ENCODE data around the gene POLG.

POLG gene

DNA sequence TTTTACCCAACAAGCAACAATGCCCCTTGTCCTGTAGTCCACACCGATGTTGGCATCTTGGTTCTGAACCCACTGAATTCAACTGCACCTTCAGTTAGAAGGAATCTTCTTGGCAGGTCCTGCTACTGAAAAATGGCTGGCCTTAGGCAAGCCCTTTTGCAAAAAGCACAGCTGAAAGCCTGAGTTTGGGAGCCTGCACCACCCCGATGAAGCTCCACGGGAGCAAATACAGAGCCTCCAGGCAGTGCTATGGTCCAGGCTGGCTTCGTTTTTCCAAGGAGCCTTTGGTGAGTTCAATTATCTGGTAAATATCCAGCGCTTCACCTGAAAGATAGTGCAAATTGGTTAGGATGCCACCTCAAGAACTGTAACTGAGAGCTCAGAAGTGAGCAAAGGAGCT lies 18.1 kb downstream of the POLG start:
- no peak for TF ChIP-seq GATA2 (IDR thresholded peaks at IDR 0.05; ENCODE audit: low read depth, low read length)
- TF ChIP-seq GATA3 (IDR thresholded peaks at IDR 0.05; ENCODE audit: low read depth, low read length), result no peak

GRCh38 chr15:89315375-89315929 lies 19.2 kb downstream of the POLG start:
- TF ChIP-seq GATA2 (IDR thresholded peaks at IDR 0.05; ENCODE audit: low read depth, low read length), result no peak
- TF ChIP-seq GATA3 (IDR thresholded peaks at IDR 0.05; ENCODE audit: low read depth, low read length), result no peak

DNA sequence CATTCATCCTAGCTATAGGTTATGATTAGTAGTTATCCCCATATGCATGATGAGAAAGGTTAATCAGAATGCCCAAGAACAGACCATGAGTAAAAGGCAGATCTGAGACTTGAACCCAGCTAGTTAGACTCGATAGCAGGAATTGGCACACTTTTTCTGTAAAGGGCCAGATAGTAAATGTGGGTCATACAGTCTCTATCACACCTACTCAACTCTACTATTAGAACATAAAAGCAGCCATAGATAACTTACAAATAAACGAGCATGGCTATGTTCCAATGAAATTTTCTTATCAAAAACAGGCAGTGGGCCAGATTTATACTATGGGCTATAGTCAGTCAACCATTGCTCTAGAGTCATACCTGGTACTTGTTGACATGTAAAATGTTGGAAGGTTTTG lies 24.6 kb downstream of the POLG start:
- no peak for TF ChIP-seq GATA2 (IDR thresholded peaks at IDR 0.05; ENCODE audit: low read depth, low read length)
- TF ChIP-seq GATA3 (IDR thresholded peaks at IDR 0.05; ENCODE audit: low read depth, low read length), result no peak

- TF ChIP-seq GATA3 (IDR thresholded peaks at IDR 0.05; ENCODE audit: low read depth, low read length), result no peak
- no peak for TF ChIP-seq GATA2 (IDR thresholded peaks at IDR 0.05; ENCODE audit: low read depth, low read length)
Measured at GRCh38 chr15:89308236-89308635, 26.4 kb downstream of the POLG start.

GRCh38 chr15:89307791-89308190 lies 26.8 kb downstream of the POLG start:
- TF ChIP-seq GATA2 (IDR thresholded peaks at IDR 0.05; ENCODE audit: low read depth, low read length) (no peak), GATA3 (IDR thresholded peaks at IDR 0.05; ENCODE audit: low read depth, low read length) (no peak)

DNA sequence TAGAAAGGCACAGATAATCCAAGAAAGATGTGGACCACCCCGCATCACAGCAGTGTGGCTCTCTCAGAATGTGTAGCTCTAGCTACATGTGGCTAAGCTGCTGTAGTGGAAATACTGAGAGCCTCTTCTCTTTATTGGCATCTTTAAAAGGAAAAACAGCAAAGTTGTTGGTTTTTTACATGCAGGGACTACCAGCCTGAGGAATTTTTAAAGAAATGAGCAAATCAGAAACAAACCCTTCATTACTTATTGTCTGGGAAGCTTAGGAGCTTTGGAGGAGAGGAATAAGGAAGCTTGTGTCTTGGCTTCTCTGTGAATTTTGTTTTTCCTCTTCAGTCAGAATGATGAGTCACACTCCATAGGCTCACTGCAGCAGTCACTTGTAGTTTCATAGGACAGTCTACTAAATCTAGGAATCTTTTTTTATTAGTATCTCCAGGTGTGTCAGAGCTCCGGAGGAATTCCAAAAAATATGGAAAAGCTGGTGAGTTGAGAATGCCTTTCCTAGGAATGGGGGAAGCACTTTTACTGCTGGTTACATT lies 27.5 kb downstream of the POLG start:
- TF ChIP-seq GATA3 (IDR thresholded peaks at IDR 0.05; ENCODE audit: low read depth, low read length) (no peak), GATA2 (IDR thresholded peaks at IDR 0.05; ENCODE audit: low read depth, low read length) (no peak)

- no peak for TF ChIP-seq GATA3 (IDR thresholded peaks at IDR 0.05; ENCODE audit: low read depth, low read length)
Measured at GRCh38 chr15:89305395-89305794, 29.2 kb downstream of the POLG start.

DNA sequence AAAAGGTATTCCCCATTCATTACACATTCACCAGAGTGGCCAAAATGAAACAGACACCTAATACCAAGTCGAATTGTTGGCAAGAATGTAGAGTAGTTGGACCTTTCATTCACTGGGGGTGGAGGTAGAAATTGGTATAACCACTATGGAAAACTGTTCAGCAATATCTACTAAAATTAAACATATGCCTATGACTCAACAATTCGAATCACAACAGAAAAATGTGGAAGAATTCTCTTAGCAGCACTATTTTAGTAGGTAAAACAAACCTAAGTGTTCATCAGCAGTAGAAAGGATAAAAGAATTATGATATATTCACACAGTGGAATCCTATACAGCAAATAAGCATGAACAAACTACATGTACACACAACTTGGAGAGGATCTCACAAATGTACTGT lies 30.6 kb downstream of the POLG start:
- TF ChIP-seq GATA2 (IDR thresholded peaks at IDR 0.05; ENCODE audit: low read depth, low read length), result no peak
- TF ChIP-seq GATA3 (IDR thresholded peaks at IDR 0.05; ENCODE audit: low read depth, low read length), result no peak

DNA sequence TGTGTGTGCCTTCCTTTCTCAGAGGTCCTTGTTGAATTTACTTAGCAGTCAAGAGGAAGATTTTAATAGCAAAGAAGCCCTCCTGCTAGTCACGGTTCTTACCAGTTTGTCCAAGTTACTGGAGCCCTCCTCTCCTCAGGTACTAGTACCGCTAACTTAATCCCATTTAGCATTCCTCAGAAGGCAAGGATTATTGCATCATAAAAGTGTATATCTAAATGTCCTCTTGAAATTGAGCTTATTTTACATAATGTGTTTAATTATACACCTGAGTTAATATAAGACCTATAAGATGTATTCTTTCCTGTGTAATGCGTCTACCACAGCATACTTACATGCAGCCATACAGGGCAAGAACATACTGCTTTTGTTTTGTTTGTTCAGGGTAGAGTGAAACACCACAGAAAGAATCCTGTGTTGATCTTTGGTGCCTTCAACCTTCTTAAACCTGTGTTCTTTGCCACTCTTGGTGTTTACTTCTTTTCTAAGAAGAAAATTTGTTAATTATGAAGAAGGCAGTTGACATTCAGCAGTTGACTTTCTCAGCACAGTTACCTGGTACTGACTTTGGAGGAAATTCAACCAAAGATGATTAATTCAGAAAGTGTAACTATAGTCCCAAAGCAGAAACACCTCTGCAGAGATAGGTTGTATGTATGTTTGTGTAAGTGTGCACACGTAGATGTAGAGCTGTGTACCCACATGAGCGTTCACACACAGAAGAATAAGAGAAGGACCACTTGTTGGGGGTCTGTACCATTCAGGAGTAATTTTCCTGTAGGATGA lies 33.1 kb downstream of the POLG start:
- TF ChIP-seq GATA3 (IDR thresholded peaks at IDR 0.05; ENCODE audit: low read depth, low read length) (no peak), GATA2 (IDR thresholded peaks at IDR 0.05; ENCODE audit: low read depth, low read length) (no peak)

GRCh38 chr15:89299896-89300295 lies 34.7 kb downstream of the POLG start:
- TF ChIP-seq GATA2 (IDR thresholded peaks at IDR 0.05; ENCODE audit: low read depth, low read length) (no peak), GATA3 (IDR thresholded peaks at IDR 0.05; ENCODE audit: low read depth, low read length) (no peak)

- TF ChIP-seq GATA2 (IDR thresholded peaks at IDR 0.05; ENCODE audit: low read depth, low read length) (no peak), GATA3 (IDR thresholded peaks at IDR 0.05; ENCODE audit: low read depth, low read length) (no peak)
Measured at GRCh38 chr15:89293012-89293411, 41.6 kb downstream of the POLG start.

DNA sequence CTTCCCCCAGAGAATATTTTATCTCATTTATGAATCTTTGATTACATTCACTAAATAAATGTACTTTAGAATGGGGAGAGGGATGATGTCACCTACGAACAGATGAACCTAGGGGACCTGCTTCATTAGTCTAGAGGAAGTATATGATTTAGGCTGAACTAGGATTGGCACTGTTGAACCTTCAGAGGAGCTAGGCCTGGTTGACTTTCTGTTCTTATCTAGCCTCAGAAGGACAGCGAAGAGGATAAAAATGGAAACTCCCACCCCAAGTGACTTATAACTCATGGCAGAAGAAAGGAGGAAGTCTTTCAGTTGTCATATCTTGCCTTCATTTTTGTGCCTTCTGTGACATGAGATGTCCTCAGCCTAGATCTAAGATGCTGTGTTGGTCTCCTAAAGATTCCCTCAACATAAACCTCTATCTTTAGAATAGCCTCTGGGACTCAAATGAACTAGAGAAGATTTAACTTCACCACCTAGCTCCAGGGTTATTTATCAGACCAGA lies 42.6 kb downstream of the POLG start:
- TF ChIP-seq GATA2 (IDR thresholded peaks at IDR 0.05; ENCODE audit: low read depth, low read length), result no peak
- no peak for TF ChIP-seq GATA3 (IDR thresholded peaks at IDR 0.05; ENCODE audit: low read depth, low read length)

DNA sequence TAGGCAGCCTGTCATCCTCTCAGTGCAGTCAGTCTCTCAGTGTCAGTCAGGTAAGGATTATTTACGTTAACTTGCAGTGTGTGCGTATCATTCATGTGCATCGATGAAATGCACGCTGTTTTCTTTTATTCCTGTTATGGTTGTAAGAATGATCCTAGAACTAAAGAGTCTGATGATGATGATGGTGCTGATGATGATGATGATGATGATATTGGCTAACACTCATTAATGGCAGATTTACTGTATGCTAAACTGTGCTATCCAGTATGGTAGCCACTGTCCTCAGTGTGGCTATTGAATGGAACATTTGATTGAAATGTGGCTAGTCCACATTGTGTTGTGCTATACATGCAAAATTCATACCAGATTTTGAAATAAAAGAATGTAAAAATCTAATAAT lies 51.4 kb downstream of the POLG start:
- TF ChIP-seq GATA2 (IDR thresholded peaks at IDR 0.05; ENCODE audit: low read depth, low read length) (no peak), GATA3 (IDR thresholded peaks at IDR 0.05; ENCODE audit: low read depth, low read length) (no peak)

DNA sequence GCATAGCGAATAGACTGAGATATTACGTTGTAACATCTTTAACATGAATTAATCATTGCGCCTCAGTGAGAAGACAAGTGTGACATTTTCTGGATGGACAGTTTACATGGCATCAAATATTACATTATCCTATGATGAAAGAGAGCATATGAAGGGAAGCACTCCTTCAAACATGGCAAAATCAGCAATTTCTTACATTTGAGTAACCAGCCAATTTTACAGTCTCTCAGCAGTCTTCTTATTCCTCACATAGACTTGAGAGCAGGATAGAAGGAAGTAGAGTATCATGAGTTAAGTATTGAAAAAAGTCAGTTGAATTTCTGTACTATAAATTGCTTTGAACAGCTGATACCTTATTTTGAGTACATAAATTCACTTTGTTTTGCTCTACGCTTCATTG lies 52.0 kb downstream of the POLG start:
- TF ChIP-seq GATA3 (IDR thresholded peaks at IDR 0.05; ENCODE audit: low read depth, low read length) (no peak), GATA2 (IDR thresholded peaks at IDR 0.05; ENCODE audit: low read depth, low read length) (no peak)

DNA sequence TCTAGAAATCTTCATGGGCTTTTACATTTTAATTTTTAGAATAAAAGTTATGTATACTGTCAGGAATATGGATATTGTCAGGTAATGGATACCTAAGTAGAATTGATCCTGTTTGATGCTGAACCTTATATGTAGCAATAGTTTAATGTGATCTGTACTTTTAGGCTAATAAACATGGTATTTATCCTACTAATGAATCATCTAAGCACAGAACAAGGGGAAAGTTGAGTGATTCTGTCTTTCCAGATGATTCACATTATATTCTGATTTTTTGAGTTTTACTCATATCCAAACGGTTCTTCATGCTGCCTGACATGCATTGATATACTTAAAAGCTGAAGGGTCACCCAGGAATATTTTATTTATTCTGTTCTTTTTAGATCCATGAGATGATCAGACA lies 56.3 kb downstream of the POLG start:
- TF ChIP-seq GATA2 (IDR thresholded peaks at IDR 0.05; ENCODE audit: low read depth, low read length), result no peak
- TF ChIP-seq GATA3 (IDR thresholded peaks at IDR 0.05; ENCODE audit: low read depth, low read length), result no peak
